T-helper 1 cell treated with Interleukin-12 subunit alpha and Interleukin-12 subunit beta and Interleukin-4 antibody, amounts not matched to agents 30 ng/mL and 1 ng/mL, for 36 hours (primary cell): Measurements from ENCODE around the gene NCKAP5L. TPM values are rescaled to one million over a fixed set of nuclear protein-coding genes. Genes with fewer than 3 reads are reported as not detected.
"Not testable (repeated sequence)": the region's sequence is repeated elsewhere in the genome, so short reads cannot be mapped to it uniquely, and the experiment has no call there.

ENCODE experiments used
- intact Hi-C: fragments of 100-400 bp; cut with micrococcal nuclease; formaldehyde crosslinking; loops from one replicate; pipeline ENCODE4 v1.15.1; 2024
- total RNA-seq: library from RNA; stranded (reverse); gene quantifications from 2 replicates; pipeline ENCODE4 v1.2.3, GENCODE V29; 2022

The NCKAP5L gene
- total RNA-seq, 1 donor from 2014 or later: 2.8 TPM

DNA sequence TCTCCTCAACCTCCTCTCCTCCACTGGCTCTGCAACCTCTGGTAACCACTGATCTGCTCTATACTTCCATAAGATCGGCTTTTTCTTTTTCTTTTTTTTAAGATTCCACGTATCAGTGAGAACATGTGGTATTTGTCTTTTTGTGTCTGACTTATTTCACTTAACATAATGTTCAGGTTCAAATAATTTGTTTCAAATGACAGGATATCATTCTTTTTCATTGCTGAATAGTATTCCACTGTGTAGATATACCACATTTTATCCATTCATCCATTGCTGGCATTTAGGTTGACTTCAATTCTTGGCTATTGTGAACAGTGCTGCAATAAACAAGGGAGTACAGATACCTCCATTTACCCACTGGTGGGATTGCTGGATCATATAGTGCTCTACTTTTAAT lies 40.5 kb downstream of the NCKAP5L start:
- intact Hi-C loops: no loop called here

DNA sequence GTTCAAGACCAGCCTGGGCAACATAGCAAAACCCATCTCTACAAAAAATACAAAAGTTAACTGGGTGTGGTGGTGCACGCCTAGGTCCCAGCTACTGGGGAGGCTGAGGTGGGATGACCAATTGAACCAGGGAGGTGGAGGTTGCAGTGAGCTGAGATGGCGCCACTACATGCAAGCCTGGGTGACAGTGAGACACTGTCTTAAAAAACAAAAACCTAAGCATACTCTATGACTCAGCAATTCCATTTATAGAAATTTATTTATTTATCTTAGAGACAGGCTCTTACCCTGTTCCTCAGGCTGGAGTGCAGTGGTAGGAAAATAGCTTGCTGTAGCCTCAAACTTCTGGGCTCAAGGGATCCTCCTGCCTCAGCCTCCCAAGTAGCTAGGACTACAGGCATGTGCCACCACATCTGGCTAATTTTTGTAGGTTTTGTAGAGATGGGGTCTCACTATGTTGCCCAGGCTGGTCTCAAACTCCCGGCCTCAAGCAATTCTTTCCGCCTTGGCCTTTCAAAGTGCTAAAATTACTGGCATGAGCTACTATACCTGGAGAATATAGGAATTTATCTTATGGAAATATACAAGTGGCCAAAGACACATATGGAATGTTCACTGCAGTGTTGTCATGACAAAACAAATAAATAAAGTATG lies 43.3 kb downstream of the NCKAP5L start:
- intact Hi-C loops: no loop called here

DNA sequence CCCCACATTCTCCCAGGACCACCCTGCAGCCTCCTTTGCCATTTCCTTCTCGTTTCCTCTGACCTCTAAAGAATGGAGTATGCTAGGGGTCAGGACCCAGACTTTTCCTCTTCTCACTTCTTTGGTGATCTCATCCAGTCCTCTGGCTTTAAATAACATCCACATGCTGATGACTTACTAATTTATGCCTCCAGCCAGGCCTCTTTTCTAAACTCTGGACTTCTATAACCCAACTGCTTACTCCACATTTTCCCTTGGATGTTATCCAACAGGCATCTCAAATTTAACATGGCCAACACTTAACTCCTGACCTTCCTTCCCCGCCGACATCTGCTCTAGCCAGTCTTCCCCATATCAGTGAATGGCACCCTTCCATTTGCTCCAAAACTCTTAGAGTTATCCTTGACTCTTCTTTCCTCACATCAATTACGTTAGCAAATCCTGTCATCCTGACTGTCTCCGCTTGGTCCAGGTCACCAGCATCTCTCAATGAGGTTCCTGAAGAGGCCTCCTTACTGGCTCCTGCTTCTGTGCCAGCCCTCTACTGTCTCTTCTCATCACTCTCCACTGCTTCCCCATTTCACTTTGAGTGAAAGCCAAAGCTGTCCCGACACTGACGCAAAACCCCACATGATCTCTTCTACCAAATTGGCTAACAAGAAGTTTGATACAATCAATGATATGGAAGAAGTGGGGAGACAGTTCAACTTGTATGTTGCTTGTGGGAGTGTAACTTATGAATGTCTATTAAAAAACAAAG lies 44.1 kb downstream of the NCKAP5L start:
- intact Hi-C loops: no loop called here

DNA sequence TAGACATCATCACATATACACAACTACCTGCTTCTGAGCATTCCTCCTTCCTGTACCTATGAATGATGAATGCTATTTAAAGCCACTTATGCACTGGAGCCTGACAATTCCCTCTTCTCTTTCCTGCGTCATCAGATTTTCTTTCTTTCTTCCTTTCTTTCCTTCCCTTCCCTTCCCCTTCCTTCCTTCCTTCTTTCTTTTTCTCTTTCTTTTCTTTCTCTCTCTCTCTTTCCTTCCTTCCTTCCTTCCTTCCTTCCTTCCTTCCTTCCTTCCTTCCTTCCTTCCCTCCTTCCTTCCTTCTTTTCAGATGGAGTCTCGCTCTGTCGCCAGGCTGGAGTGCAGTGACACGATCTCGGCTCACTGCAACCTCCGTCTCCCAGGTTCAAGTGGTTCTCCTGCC lies 47.3 kb downstream of the NCKAP5L start:
- intact Hi-C loops: not testable (repeated sequence)

DNA sequence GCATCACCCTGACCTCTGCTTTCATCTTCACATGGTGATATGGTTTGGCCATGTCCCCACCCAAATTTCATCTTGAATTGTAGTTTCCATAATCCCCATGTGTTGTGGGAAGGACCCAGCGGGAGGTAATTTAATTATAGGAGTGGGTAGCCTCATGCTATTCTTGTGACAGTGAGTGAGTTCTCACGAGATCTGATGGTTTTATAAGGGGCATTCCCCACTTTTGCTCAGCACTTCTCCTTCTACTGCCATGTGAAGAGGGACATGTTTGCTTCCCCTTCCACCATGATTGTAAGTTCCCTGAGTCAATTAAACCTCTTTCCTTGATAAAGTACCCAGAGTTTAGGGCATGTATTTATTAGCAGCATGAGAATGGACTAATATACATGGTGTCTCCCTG lies 48.6 kb downstream of the NCKAP5L start:
- intact Hi-C loops: loop anchor here (2.0 to 10.0 kb wide), 2 partner anchors 135 to 275 kb away; partner anchors contain the start of gene ASIC1

DNA sequence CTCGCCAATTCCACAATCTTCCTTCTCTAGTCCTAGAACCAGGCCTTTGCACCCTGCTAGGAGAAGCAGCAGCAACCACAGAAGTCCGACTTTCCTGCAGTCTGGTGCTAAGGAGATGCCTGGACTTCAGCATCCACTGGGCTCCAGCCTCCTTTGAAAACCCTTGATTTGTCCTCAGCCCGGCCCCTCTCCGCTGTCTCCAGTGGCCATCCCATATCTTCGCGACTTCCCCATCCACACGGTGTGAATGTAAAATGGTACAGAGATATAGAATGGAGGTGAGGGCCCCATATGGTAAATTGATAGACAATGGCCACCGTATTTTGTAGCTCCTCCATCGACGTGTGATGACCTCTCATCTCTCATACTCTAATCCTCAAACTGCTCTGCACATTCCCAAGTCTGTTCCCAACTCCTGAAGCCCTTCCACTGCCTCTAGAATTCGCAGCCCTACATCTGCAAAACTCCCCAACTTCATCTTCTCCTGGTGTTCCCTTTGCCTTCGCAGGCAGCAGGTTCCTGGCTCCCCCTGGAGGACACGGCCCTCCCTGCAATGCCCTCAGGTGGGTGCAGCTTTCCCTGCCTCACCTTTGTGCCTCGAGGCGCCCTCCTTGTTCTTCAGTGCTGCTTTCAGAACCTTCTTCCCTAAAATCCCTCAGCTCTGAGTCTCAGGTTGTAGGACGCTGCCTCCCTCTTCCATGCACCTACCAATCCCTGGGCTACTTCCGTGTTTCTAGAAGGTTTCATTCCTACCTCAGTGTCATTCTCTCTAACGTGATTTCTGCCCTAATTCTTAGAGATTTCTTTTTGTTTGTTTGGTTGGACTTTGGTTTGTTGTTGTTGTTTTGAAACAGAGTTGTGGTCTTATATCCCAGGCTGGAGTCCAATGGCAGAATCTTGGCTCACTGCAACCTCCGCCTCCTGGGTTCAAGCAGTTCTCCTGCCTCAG lies 50.1 kb downstream of the NCKAP5L start:
- intact Hi-C loops: loop anchor here (1.0 to 10.0 kb wide), 6 partner anchors 15 to 277 kb away; partner anchors contain the start of genes ASIC1, NCKAP5L and TMBIM6

DNA sequence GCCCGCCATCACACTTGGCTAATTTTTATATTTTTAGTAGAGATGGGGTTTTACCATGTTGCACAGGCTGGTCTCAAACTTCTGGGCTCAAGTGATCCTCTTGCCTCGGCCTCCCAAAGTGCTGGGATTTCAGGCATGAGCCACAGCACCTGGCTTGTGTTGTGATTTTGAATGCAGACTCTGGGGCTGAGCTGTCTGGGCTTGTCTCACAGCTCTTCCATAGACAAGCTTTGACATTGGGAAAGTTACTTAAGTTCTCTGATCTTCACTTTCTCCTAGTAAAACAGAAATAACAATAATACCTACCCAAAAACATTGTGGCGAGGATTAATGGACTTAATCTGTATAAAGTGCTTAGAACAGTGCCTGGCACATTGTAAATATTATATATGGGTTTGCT lies 50.9 kb downstream of the NCKAP5L start:
- intact Hi-C loops: loop anchor here (10.0 kb wide), 1 partner anchor 277 kb away; the partner anchor contains the start of gene ASIC1

DNA sequence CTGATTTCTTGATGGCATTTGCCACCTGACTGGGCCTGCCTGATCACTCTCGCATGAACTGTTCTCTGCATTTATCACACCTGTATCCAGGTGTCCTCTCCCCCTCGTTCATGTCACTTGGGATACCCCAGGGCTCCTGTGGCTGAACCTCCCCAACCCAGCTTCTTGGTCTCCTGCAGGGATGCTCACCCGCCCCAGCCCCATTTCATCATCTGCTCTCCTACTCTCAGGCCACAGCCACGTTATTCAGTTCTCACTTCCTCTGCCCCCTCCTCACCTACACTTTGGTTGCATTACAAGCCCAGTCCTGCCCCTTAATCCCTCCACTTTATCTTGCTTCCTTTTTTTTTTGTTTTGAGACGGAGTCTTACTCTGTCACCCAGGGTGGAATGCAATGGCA lies 51.4 kb downstream of the NCKAP5L start:
- intact Hi-C loops: loop anchor here (1.0 to 10.0 kb wide), 4 partner anchors 62 to 278 kb away; partner anchors contain the start of gene ASIC1

DNA sequence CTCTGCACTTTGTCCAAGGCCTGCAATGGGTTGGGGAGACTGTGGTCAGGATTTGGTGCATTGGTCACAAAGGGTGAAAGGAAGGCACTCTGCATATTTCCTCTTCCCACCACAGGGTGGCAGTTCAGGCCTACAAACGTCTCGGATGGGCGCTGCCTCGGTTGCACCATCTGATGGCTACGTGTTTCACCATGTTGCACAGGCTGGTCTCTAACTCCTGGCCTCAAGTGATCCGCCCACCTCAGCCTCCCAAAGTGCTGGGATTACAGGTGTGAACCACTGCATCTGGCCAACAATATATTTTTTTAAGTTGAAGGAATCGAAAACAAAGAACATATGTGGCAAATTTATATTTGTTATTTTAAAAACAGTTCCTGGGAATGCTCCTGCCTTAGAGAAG lies 51.8 kb downstream of the NCKAP5L start:
- intact Hi-C loops: loop anchor here (1.0 to 10.0 kb wide), 4 partner anchors 63 to 278 kb away; partner anchors contain the start of gene ASIC1

DNA sequence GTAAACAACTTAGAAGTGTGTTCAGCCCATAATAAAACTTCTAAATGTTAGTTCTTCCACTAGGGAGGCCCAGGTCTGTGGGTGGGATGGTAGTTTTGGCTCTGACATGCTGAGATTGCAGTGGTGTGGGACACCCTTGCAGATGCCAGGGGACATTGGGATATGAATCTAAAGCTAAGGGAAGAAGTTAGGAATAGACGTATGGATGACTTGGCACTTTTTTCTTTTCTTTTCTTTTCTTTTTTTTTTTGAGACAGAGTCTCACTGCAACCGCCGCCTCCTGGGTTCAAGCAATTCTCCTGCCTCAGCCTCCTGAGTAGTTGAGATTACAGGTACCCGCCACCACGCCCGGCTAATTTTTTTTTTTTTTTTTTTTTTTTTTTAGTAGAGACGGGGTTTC lies 55.1 kb downstream of the NCKAP5L start:
- intact Hi-C loops: loop anchor here (10.0 kb wide), 1 partner anchor 282 kb away; the partner anchor contains the start of gene ASIC1

DNA sequence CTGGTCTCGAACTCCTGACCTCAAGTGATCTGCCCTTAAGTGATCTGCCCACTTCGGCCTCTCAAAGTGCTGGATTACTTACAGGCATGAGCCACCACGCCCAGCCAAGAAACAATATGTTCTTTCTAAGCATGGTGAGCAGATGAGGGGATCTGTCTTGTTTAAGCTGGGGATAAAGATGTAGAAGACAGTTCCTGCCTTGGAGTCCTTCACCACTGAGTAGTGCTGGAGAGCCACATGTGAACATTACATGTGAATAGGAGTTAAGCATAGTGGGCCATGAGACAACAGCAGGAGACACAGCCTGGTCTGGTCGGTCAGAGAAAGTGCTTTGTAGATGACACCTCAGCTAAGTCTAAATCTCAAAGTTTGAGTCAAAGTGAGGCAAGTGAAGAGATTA lies 60.9 kb downstream of the NCKAP5L start:
- intact Hi-C loops: no loop called here

DNA sequence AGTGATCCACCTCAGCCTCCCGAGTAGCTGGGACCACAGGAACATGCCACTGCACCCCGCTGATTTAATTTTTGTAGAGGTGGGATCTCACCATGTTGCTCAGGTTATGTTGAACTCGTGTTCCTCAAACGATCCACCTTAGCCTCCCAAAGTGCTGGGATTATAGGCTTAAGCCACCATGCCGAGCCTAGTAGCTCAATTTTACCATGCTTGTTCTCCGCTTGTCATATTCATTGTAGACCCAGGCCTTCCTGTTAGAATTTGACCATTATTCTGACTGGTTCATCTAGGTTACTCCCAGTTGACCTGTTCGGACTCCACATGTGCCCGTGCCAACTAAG lies 62.1 kb downstream of the NCKAP5L start:
- intact Hi-C loops: no loop called here

DNA sequence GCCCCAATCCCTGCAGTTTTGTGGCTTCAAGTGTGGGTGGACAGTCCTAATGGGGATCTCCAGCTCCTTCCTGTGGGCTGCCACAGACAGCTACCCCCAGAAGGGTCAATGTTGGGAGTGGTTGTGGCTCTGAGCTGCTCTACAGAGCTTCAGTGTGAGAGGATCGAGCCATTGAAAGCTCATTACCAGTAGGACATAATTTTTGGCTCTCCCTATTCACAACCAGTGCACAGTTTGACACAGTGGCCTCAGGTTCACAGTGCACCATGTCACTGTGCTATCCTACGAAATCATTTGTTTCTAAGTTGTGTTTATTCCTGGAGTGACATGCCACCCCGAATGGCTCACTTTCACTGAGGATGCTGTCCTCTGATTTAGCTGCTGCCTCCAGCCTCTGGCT lies 64.1 kb downstream of the NCKAP5L start:
- intact Hi-C loops: loop anchor here (5.0 kb wide), 1 partner anchor 197 kb away; the partner anchor contains the start of gene MCRS1

DNA sequence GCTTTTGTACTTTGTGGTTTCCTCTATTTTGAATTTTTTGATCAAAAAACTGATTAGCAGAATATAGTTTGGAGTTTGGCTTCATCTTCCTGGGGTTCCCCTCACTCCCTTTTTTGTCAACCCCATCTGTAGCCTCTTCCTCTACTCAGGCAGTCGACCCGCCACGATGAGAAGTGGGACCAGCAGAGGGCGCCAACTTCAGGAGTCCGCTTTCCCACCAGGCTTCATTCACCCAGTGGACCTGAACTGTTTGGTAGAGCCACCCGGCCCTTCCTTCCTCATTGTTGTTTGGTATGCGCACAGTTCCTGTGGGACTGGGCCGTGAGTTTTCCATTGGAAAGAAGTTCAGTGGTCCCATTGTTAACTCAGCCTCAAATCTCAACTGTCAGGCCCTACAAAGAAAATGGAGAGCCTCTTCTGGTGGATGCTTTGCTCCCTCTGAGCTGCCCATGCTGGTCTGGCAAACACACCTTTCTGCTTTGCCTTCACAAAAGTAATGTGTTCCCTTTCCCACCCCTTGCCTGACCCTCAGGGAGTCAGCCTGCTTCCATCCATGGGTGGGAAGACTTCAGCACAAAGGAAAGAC lies 65.1 kb downstream of the NCKAP5L start:
- intact Hi-C loops: loop anchor here (1.0 to 5.0 kb wide), 4 partner anchors 15 to 196 kb away; partner anchors contain the start of genes BCDIN3D and MCRS1

DNA sequence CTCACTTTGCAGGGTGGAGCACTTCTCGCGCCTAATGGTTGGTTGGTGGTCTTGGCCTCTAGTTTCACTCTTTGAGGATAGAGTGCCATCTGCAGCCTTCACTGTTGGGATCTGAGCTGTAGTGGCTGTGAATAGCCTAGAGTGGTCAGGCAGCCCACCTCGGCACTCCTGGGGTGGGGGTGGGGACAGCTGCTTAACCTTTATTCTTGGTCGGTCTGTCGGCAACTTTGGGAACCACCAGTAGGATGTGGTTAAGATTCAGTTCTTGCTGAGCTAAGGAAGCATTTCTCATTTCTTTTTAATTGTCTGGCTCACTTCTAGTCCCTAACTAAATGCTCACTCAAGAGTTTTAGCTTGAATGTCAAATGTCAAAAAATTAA lies 65.8 kb downstream of the NCKAP5L start:
- intact Hi-C loops: loop anchor here (1.0 to 5.0 kb wide), 3 partner anchors 12 to 195 kb away; partner anchors contain the start of genes MCRS1 and TMBIM6

DNA sequence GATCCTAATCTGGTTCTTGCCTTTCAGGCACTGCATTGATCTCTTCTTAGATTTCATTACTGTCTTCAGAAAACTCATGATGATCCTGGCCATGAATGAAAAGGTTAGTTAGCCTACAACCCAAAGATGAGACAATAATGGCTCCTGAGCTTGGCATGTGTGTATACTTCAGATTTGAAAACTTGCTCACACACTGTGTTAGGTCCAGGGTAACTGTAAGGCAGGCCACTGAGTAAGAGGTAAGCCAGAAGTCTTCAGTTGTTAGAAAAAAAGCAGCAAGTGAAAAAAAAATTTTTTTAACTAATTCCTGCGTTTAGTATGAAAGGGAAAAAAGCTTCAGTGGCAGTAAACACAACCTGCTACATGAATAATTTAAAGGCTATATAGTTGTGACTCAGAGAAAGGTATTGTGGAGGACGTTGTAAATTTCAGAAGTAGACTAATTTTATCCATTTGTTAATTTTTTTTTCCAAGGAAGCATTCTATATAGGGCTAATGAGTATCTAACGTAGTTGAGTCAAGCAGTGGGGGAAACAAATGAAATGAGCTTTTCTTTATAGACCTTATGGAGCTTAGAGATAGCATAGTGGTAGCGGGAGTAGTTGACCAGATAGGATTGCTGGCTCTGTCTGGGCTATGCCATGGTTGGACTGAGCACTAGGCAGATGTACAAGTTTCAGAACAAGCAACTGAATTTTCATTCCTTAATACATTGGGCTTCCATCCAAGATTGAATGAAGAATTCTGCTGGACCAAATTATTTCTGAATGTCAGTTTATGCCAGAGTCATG lies 66.3 kb downstream of the NCKAP5L start:
- intact Hi-C loops: loop anchor here (1.0 to 5.0 kb wide), 3 partner anchors 12 to 195 kb away; partner anchors contain the start of genes MCRS1 and TMBIM6

DNA sequence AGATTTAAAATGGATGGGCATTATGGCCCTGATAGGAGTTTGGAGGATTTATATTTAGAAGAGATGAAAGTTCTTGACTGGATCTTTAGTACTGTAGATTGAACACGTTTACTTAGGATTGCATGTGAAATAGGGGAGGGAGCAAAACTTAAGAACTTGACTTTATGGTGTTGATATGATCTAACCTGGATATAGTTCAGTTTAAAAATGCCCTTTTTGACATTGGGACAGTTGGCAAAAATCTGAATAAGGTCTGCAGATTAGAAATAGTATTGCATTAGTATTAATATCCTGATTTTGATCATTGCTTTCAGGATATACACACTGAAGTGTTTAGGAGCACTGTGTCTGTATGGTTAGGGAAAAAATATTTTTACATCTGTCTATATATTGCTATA lies 77.2 kb downstream of the NCKAP5L start:
- intact Hi-C loops: loop anchor here (1.0 to 2.0 kb wide), 4 partner anchors 10 to 114 kb away; partner anchors contain the start of gene TMBIM6

DNA sequence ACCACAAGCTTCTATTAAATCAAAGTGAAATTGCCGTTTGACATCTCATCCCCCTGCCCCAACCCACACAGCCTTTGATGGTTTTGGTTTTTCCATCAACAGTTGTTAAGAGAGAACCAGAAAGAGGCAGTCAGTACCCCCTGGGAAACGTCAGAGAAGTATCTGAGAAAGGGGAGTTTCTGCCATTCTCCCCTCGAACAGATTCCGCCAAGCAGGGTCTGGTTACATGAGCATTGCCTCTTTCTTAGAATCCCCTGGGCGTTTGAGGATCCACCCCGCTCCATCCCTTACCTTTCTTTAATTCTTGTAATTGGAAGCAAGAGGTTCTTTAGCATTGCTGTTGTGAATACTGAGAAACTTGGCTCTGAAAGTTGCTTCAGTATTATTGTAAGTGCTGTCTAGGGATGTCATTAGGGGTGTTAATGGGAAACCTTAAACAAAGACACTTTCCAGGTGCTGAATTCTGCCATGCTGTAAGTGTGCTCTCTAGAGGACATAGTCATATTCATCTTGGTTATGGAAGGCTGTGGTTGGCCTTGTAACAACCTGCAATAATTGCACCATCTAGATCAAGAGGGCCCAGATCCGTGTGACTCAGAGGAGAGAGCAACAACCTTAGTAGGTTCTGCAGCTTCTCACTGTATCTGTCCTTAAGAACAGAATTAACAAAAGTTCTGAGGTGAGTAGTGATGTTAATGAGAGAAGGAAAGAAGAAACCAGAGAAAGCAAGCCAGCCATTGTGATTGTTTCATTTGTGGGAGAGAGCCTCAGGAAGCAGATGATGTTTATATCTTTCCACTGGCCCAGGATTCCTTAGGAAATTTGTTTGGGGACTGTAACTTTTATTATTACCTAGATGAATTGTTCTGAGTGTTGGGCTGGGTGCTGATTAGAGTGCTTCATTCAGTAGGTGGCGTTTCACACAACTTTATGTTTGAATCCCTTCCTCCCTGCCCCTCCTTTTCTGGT lies 77.9 kb downstream of the NCKAP5L start:
- intact Hi-C loops: loop anchor here (1.0 to 2.0 kb wide), 4 partner anchors 9 to 114 kb away; partner anchors contain the start of gene TMBIM6
